HEK293T (cell line): ENCODE results near the gene EXD3.
A peak's percentile ranks its signal among the peaks of the same experiment; 100 is the strongest.

ENCODE experiments used
- CTCF ChIA-PET: fragments of 350-600 bp; formaldehyde crosslinking; extraction: SDS; loops from one replicate; lab custom pipeline; 2021; ENCODE audit warnings: antibody characterized with exemption, inconsistent platforms; lab: Yijun Ruan, JAX
- POLR2A ChIA-PET: fragments of 350-600 bp; formaldehyde crosslinking; extraction: SDS; loops from one replicate; lab custom pipeline; 2020; ENCODE audit warnings: antibody characterized with exemption, inconsistent platforms; lab: Yijun Ruan, JAX
- DNase-seq: peaks from one replicate; pipeline ENCODE4 v3.0.0; 2012; ENCODE audit warnings: mixed read lengths; ENCODE audit errors: extremely low spot score
- ARNT ChIP-seq: fragments of 450-650 bp; IDR thresholded peaks from 2 replicates; pipeline ENCODE4 v1.6.1; 2017; ENCODE audit warnings: mild to moderate bottlenecking
- BHLHE40 ChIP-seq: fragments of 450-650 bp; IDR thresholded peaks from 2 replicates; pipeline ENCODE4 v1.6.1; 2016; ENCODE audit warnings: mild to moderate bottlenecking, moderate library complexity, borderline replicate concordance
- CTBP1 ChIP-seq: fragments of 450-650 bp; IDR thresholded peaks from 2 replicates; pipeline ENCODE4 v1.6.1; 2016; ENCODE audit warnings: borderline replicate concordance
- ELF4 ChIP-seq: fragments of 450-650 bp; IDR thresholded peaks from 2 replicates; pipeline ENCODE4 v1.6.1; 2017; ENCODE audit warnings: antibody characterized with exemption
- FOXA1 ChIP-seq: fragments of 450-650 bp; IDR thresholded peaks from 2 replicates; pipeline ENCODE4 v1.6.1; 2016; ENCODE audit warnings: mild to moderate bottlenecking
- FOXK2 ChIP-seq: fragments of 450-650 bp; IDR thresholded peaks from 2 replicates; pipeline ENCODE4 v1.6.1; 2016; ENCODE audit warnings: mild to moderate bottlenecking
- FOXM1 ChIP-seq: fragments of 450-650 bp; IDR thresholded peaks from 2 replicates; pipeline ENCODE4 v1.6.1; 2017; ENCODE audit warnings: mild to moderate bottlenecking, borderline replicate concordance
- HDGF ChIP-seq: fragments of 450-650 bp; IDR thresholded peaks from 2 replicates; pipeline ENCODE4 v1.6.1; 2017; ENCODE audit warnings: antibody characterized with exemption, borderline replicate concordance
- L3MBTL2 ChIP-seq: fragments of 450-650 bp; conservative IDR thresholded peaks from 2 replicates; pipeline ENCODE4 v1.6.1; 2016; ENCODE audit warnings: mild to moderate bottlenecking
- LEF1 ChIP-seq: fragments of 450-650 bp; IDR thresholded peaks from 2 replicates; pipeline ENCODE4 v1.6.1; 2017; ENCODE audit warnings: mild to moderate bottlenecking, borderline replicate concordance
- NFRKB ChIP-seq: fragments of 450-650 bp; IDR thresholded peaks from 2 replicates; pipeline ENCODE4 v1.6.1; 2016; ENCODE audit warnings: mild to moderate bottlenecking, moderate library complexity
- SP1 ChIP-seq: fragments of 450-650 bp; IDR thresholded peaks from 2 replicates; pipeline ENCODE4 v1.6.1; 2017
- SUZ12 ChIP-seq: fragments of 450-650 bp; IDR thresholded peaks from 2 replicates; pipeline ENCODE4 v1.6.1; 2016; ENCODE audit warnings: mild to moderate bottlenecking
- TARDBP ChIP-seq: fragments of 450-650 bp; IDR thresholded peaks from 2 replicates; pipeline ENCODE4 v1.6.1; 2016
- ZNF384 ChIP-seq: fragments of 450-650 bp; IDR thresholded peaks from 2 replicates; pipeline ENCODE4 v1.6.1; 2016
- TF ChIP-seq, protein P1 (sequence below): fragments of 450-650 bp; IDR thresholded peaks from 2 replicates; pipeline ENCODE4 v1.6.1; 2016

The EXD3 gene

DNA sequence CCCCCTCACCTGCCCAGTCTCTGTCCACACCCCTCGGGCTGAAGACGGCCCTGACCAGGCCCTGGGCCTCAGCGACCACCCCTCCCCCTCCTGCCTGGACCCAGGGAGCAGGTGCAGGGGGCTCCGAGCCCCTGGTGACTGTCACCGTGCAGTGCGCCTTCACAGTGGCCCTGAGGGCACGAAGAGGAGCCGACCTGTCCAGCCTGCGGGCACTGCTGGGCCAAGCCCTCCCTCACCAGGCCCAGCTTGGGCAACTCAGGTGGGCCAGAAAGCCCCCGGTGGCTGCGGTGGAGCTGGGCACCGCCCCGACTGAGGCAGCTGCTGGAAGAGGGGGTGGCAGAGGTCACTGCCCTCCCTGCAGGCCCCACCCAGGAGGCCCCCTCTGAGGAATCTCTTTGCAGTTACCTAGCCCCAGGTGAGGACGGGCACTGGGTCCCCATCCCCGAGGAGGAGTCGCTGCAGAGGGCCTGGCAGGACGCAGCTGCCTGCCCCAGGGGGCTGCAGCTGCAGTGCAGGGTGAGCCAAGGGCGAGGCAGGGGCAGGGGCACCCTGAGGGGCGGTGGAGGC lies 10.5 kb upstream of the EXD3 start:
- no peak for DNase-seq
- ChIA-PET POLR2A (interaction anchor here (1.2 kb wide), 1 partner anchor 10 kb away, joined by 3 read pairs; the partner anchor contains the start of genes EXD3 and NOXA1), CTCF (no interaction called here)
- no peak for TF ChIP-seq CTBP1
- no peak for TF ChIP-seq SP1
- TF ChIP-seq L3MBTL2 = no peak
- TF ChIP-seq FOXK2 = no peak
- no peak for TF ChIP-seq ELF4
- no peak for TF ChIP-seq FOXM1

DNA sequence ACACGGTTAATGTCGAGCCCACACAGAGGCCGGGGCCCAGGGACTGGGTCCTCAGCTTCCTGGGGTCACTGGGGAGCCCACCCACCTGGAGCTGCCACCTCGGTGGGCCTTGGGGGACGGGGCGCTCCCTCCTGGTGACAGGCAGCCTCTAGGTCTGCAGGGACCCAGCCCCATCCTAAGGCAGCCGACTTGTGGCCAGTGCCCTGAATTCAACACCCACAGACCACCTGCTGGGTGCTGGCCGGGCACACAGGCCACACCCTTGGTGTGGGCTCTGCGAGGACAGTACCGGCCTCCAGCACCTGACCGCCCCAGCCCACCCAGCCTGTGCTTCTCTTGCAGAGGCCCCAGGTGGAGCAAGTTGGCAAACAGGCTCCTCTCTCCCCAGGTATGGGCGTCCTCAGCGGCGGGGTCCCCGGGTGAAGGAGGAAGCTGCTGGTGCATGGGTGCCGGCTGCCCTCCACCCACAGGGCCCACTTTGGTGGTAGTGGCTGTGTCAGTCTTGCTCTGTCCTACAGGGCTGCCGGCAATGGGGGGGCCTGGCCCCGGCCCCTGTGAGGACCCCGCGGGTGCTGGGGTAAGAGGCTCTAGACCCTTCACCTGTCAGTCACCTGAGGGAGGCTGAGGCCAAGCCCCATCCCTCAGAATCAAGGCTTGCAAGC lies 9.9 kb upstream of the EXD3 start:
- TF ChIP-seq CTBP1 (no peak), FOXA1 (no peak), NFRKB (no peak)
- no peak for DNase-seq
- POLR2A ChIA-PET = interaction anchor here (1.2 kb wide), 1 partner anchor 10 kb away, joined by 3 read pairs; the partner anchor contains the start of genes EXD3 and NOXA1
- CTCF ChIA-PET = interaction anchor here (0.8 kb wide), 1 partner anchor 13 kb away, joined by 3 read pairs; no protein-coding TSS in a partner anchor

DNA sequence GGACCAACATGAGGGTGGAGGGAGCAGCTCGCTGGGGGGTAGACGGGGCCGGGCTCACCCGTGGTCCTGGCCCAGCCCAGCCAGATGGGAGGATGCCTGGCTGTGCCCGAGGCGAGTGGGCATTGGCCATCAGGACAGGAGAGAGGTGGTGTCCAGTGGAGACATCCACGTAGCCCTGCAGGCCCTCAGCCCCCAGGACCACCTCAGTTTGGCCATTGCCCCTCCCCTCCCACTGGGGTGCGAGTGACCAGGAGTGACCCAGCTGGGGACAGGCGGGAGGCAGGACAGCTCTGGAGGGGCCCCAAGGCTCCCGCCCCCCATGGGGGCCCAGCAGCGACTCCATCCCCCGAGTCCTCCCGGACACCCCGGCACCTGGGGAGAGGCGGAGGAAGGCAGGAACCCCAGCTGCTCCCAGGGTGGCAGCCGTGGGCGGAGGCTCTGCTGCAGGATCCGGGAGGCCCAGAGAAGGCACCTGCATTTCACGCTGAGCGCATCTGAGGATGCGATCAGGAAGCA lies 8.5 kb upstream of the EXD3 start:
- ChIA-PET POLR2A (no interaction called here), CTCF (no interaction called here)
- TF ChIP-seq FOXK2 (no peak), TARDBP (no peak), SUZ12 (no peak), SP1 (no peak), ZNF384 (no peak), CTBP1 (no peak), HDGF (no peak), LEF1 (no peak), FOXA1 (no peak), ARNT (no peak), NFRKB (no peak), L3MBTL2 (no peak), BHLHE40 (no peak), ELF4 (no peak)
- TF ChIP-seq, protein P1, sequence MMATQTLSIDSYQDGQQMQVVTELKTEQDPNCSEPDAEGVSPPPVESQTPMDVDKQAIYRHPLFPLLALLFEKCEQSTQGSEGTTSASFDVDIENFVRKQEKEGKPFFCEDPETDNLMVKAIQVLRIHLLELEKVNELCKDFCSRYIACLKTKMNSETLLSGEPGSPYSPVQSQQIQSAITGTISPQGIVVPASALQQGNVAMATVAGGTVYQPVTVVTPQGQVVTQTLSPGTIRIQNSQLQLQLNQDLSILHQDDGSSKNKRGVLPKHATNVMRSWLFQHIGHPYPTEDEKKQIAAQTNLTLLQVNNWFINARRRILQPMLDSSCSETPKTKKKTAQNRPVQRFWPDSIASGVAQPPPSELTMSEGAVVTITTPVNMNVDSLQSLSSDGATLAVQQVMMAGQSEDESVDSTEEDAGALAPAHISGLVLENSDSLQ = no peak
- DNase-seq = no peak

DNA sequence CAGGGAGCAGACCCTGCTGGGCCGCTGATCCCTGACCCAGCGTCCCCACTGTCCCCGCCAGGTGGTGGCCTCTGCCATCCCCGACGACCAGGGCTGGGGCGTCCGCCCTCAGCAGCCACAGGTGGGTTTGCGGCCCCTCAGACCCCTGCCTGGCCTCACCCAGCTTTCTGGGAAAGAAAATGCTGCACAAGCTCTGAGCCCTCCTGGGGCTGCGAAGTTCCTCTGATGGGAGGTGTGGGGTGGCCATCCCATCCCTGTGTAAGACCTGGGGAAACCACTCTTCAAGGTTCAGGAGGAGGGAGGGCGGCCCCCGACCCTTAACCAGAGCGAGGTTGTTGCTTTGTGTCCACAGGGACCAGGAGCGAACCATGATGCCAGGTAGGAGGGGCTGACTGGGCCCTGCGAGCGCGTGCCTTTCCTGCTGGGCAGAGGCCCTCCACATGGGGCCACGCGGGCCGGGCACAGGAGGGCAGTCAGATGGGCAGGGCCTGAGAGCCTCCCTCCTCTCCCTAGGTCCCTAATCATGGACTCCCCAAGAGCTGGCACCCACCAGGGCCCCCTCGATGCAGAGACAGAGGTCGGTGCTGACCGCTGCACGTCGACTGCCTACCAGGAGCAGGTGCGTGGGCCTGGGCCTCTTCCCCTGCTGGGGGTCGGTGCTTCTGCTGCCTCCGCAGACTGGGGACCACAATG lies 7.9 kb upstream of the EXD3 start:
- POLR2A ChIA-PET = no interaction called here
- no peak for TF ChIP-seq LEF1
- TF ChIP-seq SUZ12 = no peak
- no peak for TF ChIP-seq FOXM1
- TF ChIP-seq FOXK2 = no peak
- no peak for TF ChIP-seq NFRKB
- no peak for TF ChIP-seq SP1
- TF ChIP-seq, protein P1 = no peak
- TF ChIP-seq BHLHE40 = no peak
- DNase-seq = no peak
- CTCF ChIA-PET = no interaction called here

DNA sequence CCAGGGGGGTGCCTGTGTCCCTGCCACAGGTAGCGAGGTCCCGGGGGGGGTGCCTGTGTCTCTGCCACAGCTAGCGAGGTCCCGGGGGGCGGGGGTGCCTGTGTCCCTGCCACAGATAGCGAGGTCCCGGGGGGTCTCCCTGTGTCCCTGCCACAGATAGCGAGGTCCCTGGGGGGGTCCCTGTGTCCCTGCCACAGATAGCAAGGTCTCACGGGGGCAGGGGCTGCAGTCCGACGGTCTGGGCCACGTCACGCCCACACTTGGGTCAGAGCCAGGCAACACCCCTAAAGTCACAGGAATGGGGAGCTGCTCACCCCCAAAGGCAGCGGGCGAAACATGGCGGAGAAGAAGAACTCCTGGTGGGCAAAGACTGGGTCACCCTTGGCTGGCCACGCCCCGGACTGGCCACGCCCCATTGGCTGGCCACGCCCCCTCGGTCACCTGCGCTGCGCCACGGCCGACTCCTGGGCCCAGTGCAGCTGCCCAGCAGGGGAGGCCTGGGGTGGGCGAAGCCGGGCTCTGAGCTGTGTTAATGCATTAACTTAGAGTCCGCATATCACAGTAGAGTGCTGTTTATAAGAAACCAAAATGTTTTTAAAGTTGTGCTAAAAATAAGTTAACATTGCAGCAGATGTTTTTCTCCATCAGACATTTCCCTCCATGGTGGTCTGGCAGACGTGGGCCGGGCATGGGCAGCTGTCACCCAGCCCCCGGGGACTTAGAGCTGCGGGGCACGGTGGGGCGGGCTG lies 7.2 kb upstream of the EXD3 start:
- DNase-seq = peak; percentile 84
- TF ChIP-seq ARNT (no peak), HDGF (no peak), L3MBTL2 (no peak), CTBP1 (no peak), SP1 (no peak), ELF4 (no peak), FOXA1 (no peak), FOXM1 (no peak), SUZ12 (no peak), TARDBP (no peak), ZNF384 (no peak), FOXK2 (no peak), BHLHE40 (no peak), LEF1 (no peak)
- TF ChIP-seq, protein P1 = no peak
- ChIA-PET POLR2A (no interaction called here), CTCF (no interaction called here)
